KBM-7 (cell line): Measurements from ENCODE around the gene HACD4.
A peak's percentile ranks its signal among the peaks of the same experiment; 100 is the strongest.

Source experiments
- DNase-seq: peaks from one replicate; pipeline ENCODE4 v3.0.0-alpha.2; 2015
- in situ Hi-C: fragments of 300-500 bp; cut with MboI; formaldehyde crosslinking; loops from 2 replicates; pipeline ENCODE4 v1.14.3; 2020; ENCODE audit warnings: low sequenced_read_pairs, low pct_unique_long_range_greater_than_20kb, mixed read lengths

HACD4 gene, protein sequence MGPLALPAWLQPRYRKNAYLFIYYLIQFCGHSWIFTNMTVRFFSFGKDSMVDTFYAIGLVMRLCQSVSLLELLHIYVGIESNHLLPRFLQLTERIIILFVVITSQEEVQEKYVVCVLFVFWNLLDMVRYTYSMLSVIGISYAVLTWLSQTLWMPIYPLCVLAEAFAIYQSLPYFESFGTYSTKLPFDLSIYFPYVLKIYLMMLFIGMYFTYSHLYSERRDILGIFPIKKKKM

DNA sequence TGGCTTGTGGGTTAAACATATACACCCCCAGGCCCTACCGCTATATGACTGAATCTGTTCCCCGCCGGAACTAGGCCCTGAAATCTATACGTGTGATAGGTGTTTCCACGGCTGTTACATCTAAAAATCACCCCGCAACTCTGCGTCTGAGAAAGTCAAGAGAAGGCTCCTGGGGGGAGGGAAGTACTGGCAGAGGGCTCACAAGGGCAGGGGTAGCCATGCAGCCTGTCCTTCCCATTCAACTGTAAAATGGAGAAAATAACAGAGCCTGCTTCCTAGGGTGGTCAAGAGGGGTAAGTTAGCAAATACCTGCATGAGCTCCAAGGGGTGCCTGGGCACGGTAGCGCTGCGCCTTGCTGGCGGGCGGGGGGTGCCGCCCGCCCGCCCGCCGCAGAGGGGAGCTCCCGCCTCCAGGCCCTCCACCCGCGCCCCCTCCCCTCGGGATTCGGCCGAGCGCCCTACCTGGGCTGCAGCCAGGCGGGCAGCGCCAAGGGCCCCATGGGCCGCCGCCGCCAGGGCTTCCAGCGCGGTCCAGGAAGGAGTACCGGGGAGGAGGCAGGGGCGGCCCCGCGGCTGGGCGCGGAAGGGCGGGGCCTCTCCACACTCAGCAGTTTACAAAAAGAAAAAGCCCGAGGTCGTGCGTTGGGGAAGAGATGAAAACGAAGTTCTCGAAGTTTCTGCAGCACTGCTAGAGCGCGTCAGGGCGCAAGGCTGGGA, at the start of gene HACD4:
HACD4 (minus strand) TSS at position 550 of the 717 bp plus-strand sequence; CDS start at position 500, 50 bp downstream.
- in situ Hi-C loops = loop anchor here (25.0 kb wide), 1 partner anchor 94 kb away; no protein-coding TSS in a partner anchor
- peak; percentile 82 for DNase-seq

DNA sequence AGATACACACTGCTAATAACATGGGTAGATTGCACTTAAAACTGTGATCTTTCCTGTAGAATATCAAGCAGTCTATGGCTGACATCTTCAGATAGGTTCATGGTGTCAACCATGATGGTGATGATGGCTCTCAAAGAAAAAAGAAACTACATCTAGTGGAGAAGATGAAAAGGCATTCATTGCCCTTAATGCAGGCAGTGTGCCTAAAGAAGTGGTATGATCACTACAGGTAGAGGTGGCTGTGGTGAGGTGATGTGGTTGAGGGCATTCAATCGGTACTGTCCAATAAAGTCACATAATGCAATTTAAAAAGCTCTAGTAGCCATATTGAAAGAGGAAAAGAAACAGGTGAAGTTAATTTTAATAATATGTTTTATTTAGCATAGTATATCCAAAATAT, 49.4 kb upstream of the HACD4 start:
- DNase-seq = no peak

DNA sequence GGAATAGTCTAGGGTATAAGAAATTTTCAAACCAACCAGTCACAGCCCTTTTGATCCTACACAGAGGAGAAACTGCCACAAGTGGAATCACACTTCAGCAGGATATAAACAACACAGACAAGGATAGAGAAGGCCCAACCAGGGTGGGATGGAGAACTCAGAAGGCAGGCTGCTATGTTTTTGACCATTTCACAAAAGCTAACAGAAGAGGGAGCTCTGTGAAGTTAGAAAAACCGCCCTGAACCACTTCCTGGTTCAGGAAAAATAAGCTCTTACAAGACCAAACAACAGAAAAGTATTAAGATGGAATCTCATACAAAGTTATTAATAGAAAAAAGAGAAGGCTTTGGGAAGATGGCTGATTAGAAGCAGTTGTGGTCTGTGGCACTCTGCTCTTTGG, 47.3 kb upstream of the HACD4 start:
- peak; percentile 84 for DNase-seq
- in situ Hi-C loops = no loop called here

More for the DNA sequence above, 49.4 kb upstream of the HACD4 start:
- in situ Hi-C loops = no loop called here

DNA sequence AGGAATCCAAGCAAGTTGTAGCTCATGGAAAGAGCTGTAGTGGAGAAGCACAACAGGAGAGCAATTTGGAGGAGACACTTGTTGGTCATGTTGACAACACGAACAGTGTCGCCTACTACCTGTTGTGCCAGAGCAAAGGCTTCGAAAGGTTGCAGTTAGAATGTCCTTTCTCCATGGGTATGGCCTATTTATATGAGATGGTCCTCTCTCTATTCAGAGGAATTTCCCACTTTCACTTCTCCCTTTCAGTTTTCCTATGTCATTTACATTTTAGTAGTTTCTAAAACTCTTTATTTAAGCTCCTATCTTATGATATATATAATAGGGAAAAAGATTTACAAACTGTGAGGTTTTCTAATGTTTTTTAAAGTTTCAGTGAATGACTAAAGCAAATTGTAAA, 46.3 kb upstream of the HACD4 start, which contains the start of gene IFNB1:
IFNB1 (minus strand) TSS at position 162 of the 400 bp plus-strand sequence; CDS start at position 89, 73 bp downstream.
- DNase-seq = no peak
- in situ Hi-C loops = no loop called here

DNA sequence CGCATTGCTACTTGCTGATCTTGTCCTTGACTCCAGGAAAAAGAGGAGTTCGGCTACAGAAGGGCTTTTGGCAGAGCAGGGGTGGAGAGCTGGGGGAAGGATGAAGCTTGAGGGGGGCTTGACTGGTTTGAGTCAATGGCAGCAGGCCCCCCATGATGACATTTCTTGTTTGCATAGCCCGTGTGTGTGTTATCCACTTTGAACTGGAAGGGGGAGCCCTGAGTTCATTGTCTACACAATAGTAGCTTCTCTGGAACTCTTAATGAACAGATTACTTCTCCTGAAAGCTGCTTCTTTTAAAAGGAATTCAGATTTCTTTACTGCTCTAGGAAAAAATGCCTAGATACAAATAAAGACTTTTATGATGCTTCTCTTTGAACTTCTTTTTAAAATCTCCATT, 44.0 kb upstream of the HACD4 start:
- in situ Hi-C loops = no loop called here
- DNase-seq = no peak

DNA sequence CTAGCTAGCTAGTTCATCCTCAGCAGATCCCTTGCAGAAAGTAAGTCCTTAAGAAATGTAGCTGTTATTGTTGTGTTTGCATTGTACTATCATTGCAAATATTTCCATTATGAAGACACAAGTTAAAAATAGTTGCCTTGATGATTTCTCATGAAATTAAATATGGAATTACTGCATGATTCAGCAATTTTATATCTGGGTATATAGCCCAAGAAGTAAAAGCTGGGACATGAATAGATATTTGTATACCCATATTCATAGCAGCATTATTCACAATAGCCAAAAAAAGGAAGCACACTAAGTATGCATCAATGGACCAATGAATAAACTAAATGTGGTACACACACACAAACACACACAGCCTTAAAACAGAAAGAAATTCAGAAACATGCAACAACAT, 39.5 kb upstream of the HACD4 start:
- in situ Hi-C loops = no loop called here
- no peak for DNase-seq

DNA sequence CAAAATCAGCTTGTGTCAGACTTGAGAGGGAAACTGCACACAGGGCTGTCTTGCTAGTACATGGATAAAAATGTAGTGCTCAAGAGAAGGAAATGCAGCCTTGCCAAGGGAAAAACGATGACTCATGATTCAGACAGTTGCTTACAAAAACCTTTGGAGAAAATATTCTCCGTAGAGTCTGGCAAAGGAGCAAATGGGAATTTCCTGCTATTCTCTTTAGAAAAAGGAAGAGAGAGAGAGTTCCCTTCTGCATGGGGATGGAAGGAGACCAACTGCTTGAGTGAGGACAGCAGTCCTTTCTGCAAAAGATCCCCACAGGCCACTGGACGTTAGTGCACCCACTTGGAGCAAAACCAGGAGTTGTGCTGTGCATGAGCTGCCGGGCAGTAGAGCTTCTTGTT, 38.7 kb upstream of the HACD4 start:
- in situ Hi-C loops = no loop called here
- DNase-seq = peak; percentile 72

DNA sequence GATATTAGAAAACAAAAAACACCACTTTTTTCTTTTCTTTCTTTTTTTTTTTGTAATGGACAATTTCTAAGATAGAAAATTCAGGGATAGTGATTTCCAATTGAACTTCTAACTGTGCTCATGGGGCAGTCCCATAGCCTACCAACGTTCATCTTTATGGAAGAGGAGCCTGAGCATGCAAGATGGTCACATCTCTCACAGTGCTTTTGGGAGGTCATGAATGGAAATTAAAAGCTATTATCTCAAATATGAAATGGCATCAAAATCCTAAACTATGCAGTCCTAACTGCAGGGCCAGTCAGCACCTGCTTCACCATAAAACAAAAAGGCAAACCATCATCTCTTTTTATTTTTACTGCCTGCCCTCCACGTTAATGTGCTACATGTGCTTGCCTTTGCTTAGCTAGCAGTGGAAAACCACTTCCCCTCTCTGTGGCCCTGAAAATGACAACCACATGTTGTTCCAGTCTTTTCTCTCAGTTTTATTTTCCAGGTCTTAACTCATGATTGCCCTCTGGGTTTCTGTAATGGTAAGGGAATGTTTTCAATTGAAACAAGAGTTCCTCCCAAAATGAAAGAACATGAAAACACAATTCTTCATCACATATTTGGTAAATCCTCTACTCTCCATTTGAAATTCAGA, 29.6 kb upstream of the HACD4 start:
- in situ Hi-C loops = no loop called here
- DNase-seq = peak; percentile 82

DNA sequence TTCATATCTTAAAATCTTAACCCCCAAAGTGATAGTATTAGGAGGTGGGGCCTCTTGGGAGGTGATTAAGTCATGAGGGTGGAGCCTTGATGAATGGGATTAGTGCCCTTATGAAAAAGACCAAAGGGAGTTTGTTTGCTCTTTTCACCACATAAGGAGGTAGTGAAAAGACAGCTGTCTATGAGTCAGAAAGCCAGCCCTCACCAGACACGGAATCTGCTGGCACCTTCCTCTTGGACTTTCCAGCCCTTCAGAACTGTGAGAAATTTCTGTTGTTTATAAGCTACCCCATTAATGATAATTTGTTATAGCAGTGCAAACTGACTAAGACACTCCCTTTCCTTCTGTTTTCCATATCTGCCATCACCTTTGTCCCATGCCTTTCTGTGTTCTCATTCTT, 25.5 kb upstream of the HACD4 start:
- in situ Hi-C loops = no loop called here
- no peak for DNase-seq

DNA sequence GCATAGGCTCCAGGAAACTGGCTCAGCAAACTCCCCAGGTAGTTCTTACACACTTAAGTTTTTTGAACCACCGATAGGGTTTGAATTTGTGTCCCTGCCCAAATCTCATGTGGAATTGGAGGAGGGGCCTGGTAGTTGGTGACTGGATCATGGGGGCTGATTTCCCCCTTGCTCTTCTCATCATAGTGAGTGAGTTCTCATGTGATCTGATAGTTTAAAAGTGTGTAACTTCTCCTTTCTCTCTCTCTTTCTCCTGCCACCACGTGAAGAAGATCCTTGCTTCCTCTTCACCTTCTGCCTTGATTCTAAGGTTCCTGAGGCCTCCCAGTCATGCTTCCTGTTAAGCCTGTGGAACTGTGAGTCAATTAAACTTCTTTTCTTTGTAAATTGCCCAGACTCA, 22.4 kb upstream of the HACD4 start:
- in situ Hi-C loops = no loop called here

DNA sequence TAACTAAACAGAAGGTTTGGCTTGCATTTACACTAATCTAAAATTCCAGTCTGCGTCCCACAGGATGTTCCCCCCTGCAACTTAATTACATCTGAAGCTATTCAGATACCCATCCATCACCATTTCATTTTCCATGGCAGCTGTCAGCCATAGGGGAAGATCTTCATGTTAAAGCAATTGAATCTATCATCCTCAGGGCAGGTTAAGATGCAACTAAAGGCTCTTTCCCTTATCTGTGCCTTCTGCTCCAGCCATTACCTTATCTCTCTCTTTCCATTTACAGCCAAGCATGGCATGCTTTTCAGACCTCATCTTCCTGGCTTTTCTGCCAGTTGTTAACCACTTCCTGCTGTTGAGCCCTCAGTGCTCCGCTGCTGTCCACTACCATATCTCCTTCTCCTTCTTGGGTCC, 15.8 kb upstream of the HACD4 start:
- peak; percentile 91 for DNase-seq
- in situ Hi-C loops = loop anchor here (25.0 kb wide), 1 partner anchor 110 kb away; no protein-coding TSS in a partner anchor

More for the DNA sequence above, 22.4 kb upstream of the HACD4 start:
- peak; percentile 83 for DNase-seq

DNA sequence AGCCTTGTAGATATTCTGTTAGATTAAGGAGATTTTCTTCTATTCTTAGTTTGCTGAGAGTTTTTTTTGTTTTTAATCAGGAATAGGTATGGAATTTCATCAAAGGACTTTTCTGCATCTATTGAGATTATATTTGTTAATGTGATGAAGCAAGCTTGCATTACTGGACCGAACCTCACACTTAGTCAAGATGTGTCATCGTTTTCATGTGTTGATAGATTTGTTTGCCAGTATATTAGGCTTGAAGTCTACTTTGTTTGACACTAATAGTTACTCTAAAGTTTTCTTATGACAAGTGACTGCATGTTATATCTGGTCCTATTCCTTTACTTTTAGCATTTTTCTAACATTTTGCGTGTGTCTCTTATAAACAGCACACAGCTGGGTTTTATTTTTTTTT, 12.4 kb upstream of the HACD4 start:
- in situ Hi-C loops = loop anchor here (25.0 kb wide), 1 partner anchor 107 kb away; no protein-coding TSS in a partner anchor
- DNase-seq = no peak

DNA sequence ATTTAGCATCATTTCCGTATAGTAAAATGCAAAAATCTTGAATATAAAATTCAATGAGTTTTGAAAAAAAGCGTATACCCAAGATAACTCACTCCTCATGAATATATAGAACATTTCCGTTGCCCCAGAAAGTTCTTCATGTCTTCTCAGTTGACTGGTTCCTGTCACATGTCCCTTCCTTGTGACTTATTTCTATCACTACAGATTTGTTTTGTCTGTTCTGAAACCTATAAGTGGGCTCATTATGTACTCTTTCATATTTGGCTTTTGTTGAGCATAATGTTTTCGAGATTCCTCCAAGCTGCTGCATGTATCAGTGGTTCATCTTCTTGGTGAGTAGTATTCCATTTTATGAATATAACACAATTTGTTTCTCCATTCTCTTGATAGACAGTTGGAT, 11.0 kb upstream of the HACD4 start:
- no peak for DNase-seq
- in situ Hi-C loops = loop anchor here (25.0 kb wide), 1 partner anchor 105 kb away; no protein-coding TSS in a partner anchor

DNA sequence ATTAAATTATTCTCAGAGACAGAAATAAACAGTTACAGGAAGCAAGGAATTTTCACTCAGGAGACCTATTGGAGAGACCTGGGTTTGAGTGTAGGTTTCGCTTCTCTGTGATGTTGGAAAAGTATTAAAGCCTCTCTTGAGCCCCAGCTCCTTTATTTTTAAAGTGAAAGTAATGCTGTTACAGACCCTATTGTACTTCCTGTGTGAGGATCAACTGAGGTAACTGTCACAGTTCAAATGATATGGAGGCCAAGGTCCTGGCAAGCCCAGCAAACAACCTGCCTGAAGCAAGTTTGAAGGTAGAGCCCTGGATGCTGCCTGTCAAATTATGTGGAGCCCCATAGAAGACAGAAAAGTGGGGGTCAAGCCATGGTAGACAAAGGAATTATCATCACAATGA, 7.9 kb upstream of the HACD4 start:
- in situ Hi-C loops = loop anchor here (25.0 kb wide), 1 partner anchor 102 kb away; no protein-coding TSS in a partner anchor

DNA sequence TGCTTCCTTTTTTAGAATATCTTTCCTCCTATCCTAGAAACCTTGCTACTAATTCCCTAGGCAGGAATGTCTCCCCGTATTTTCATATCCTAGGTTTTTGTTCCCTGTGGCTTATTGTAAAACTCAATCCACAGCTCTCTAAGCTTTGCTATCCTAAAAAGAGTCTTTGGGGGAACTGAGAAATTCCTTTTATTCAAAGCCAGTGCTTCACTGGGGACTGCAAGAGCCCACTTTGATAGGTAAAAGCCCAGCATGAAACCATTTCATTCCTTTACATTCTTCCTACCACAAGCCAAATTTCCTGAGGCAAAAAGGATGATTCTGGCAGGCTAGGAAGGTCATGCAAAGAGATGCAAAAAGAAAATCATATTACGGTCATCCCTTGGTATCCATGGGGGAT, 5.8 kb upstream of the HACD4 start:
- in situ Hi-C loops = loop anchor here (25.0 kb wide), 1 partner anchor 100 kb away; no protein-coding TSS in a partner anchor
- no peak for DNase-seq

More for the DNA sequence above, 7.9 kb upstream of the HACD4 start:
- DNase-seq = no peak

DNA sequence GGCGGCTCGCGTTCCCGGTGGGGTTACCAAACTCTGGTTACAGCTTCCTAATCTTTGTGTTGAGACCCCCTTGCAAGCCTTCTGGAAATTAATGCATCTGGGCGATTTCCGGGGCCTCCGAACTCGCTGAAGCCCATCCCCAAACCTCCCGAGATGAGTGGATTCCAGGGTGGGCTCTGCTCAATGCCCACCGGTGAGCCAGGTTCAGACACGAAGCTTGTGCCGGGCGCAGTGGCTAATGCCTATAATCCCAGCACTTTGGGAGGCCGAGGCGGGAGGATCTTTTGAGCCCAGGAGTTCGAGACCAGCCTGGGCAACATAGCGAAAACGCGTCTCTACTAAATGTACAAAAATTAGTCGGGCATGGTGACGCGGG, 356 bp upstream of the HACD4 start:
- DNase-seq = no peak
- in situ Hi-C loops = loop anchor here (25.0 kb wide), 1 partner anchor 94 kb away; no protein-coding TSS in a partner anchor

DNA sequence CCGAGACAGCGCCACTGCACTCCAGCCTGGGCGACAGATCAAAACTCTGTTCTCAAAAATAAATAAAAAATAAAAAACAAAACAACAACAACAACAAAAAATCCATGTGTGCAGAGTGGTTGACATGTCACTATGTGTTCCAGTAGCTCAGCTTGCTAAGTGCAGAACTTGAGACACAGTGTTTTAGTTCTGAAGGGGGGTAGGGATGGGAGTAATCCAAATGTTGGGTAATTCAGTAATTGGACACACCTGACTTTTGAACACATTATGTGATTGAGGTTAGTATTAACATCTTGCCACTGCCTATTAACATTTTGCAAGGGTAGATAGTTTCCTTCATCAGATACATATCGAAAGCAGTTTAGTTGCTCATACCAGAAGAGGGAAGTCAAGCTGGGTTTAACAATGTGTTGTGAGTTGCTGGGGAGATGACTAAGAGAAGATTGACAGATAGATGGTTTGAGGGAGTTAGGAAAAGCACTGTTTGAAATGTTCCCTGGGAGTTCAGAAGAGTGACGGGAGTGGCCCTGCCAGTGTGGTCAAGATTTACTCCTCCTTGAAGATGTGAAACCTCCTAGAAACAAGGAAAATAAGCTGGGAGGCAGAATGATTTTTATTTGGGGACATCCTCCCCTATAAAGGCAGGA, 928 bp downstream of the HACD4 start:
- peak; percentile 85 for DNase-seq
- in situ Hi-C loops = loop anchor here (25.0 kb wide), 1 partner anchor 93 kb away; no protein-coding TSS in a partner anchor

DNA sequence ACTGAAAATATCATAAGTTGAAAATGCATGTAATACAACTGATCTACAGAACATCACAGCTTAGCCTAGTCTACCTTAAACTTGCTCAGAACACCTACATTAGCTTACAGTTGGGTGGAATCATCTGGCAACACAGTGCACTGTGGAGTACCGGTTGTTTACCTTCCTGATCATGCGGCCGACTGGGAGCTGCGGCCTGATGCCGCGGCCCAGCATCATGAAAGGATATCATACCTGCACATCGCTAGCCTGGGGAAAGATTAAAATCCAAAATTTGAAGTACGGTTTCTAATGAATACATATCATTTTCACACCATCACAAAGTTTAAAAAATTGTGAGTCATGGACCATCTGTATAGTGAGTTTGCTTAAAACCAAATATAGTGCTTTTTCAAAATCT, 1.8 kb downstream of the HACD4 start:
- in situ Hi-C loops = loop anchor here (25.0 kb wide), 1 partner anchor 92 kb away; no protein-coding TSS in a partner anchor
- no peak for DNase-seq

DNA sequence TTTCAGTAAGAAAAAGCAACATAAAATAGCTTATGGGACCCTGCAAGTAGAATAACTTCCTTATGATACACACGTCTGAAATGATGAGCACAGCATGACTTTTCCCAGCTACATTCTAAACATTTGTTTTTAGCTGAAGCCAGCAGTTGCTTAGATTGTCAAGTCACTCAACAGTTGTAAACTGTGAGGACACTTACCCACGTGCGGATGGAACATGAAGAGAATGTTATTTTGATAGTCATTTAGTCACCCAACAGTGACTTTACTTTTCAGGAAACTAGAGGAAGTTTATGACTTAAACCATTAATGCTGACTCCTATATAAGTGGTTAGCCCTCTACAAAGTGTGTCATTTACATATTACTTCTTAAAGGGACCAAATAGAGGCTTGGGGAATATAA, 3.0 kb downstream of the HACD4 start:
- in situ Hi-C loops = loop anchor here (25.0 kb wide), 1 partner anchor 91 kb away; no protein-coding TSS in a partner anchor
- peak; percentile 15 for DNase-seq
